HG03025 (cell line): Measurements from ENCODE around the gene UBE2L5.

Source experiments
- ATAC-seq: cut with Tn5 transposase; IDR thresholded peaks from one replicate; pipeline ENCODE4 v1.9.1; 2021; ENCODE audit warnings: mild to moderate bottlenecking, moderate library complexity; ENCODE audit not compliant: unreplicated experiment, low FRiP score

Gene UBE2L5

GRCh38 chr13:30465593-30466357 lies 43.5 kb downstream of the UBE2L5 start, which contains the start of gene HMGB1:
HMGB1 (minus strand) TSS chr13:30465936; CDS start chr13:30463680, 2,256 bp downstream.
- ATAC-seq: peak; percentile 78

GRCh38 chr13:30466358-30466714 lies 44.0 kb downstream of the UBE2L5 start:
- no peak for ATAC-seq

- ATAC-seq: no peak
Observed at GRCh38 chr13:30466841-30467252, 44.6 kb downstream of the UBE2L5 start.

GRCh38 chr13:30473675-30474074 lies 51.4 kb downstream of the UBE2L5 start:
- ATAC-seq: no peak

GRCh38 chr13:30477346-30478195 lies 55.3 kb downstream of the UBE2L5 start:
- ATAC-seq: peak; percentile 91
